Neutrophil (primary cell): ENCODE data around the gene KRTAP2-2.
"Not testable (repeated sequence)": the region's sequence is repeated elsewhere in the genome, so short reads cannot be mapped to it uniquely, and the experiment has no call there.

Experiments used
- H3K27ac ChIP-seq: fragments of 200-600 bp; sonication (generic); 2 replicates; pipeline ENCODE4 v1.5.1; 2016; ENCODE audit warnings: mild to moderate bottlenecking, moderate library complexity
- H3K27me3 ChIP-seq: fragments of 200-600 bp; sonication (generic); 2 replicates; pipeline ENCODE4 v1.6.0; 2016; ENCODE audit warnings: mild to moderate bottlenecking
- H3K36me3 ChIP-seq: fragments of 200-600 bp; sonication (generic); 2 replicates; pipeline ENCODE4 v1.5.1; 2017
- H3K4me1 ChIP-seq, 2 experiments: fragments of 200-600 bp in 1 of 2; sonication (generic) in 1 of 2; 1 replicate in 1 of 2; 2 replicates in 1 of 2; pipeline versions ENCODE4 v1.5.1 to v1.6.1; 2013 to 2016; ENCODE audit warnings: low read depth in 1 of 2, low read length in 1 of 2, mild to moderate bottlenecking in 1 of 2, moderate library complexity in 1 of 2; ENCODE audit not compliant: control insufficient read depth in 1 of 2, insufficient read depth in 1 of 2
- H3K4me3 ChIP-seq, 2 experiments: fragments of 200-600 bp in 1 of 2; sonication (generic) in 1 of 2; 1 replicate in 1 of 2; 2 replicates in 1 of 2; pipeline ENCODE4 v1.5.1; 2013 to 2016; ENCODE audit warnings: low read depth in 1 of 2, low read length in 1 of 2, mild to moderate bottlenecking in 1 of 2, moderate library complexity in 1 of 2
- H3K9me3 ChIP-seq: fragments of 200-600 bp; sonication (generic); 2 replicates; pipeline ENCODE4 v1.5.1; 2016
- CTCF ChIP-seq: fragments of 200-600 bp; sonication (generic); IDR thresholded peaks from 2 replicates; pipeline ENCODE4 v1.5.1; 2016; ENCODE audit warnings: antibody characterized with exemption

The KRTAP2-2 gene

GRCh38 chr17:41096055-41096454 lies 41.0 kb upstream of the KRTAP2-2 start:
- Histone ChIP-seq H3K4me3 (no peak overlapping the region), H3K27me3 (no peaks in the 10 kb centered on the region), H3K4me1 (no peaks in the 10 kb centered on the region), H3K9me3 (no peaks in the 10 kb centered on the region), H3K36me3 (no peaks in the 10 kb centered on the region), H3K27ac (no peak overlapping the region)
- TF ChIP-seq CTCF, result no peak

- H3K9me3 ChIP-seq, result not testable (repeated sequence)
Observed at GRCh38 chr17:41088760-41089352, 33.8 kb upstream of the KRTAP2-2 start.

GRCh38 chr17:41084100-41084856 lies 29.2 kb upstream of the KRTAP2-2 start, which contains the start of gene KRTAP4-7:
KRTAP4-7 (plus strand) TSS chr17:41084150; CDS start chr17:41084207, 57 bp downstream.
- not testable (repeated sequence) for H3K4me3 ChIP-seq, H3K9me3 ChIP-seq, H3K36me3 ChIP-seq, H3K27ac ChIP-seq, H3K27me3 ChIP-seq, H3K4me1 ChIP-seq

More at GRCh38 chr17:41088760-41089352, 33.8 kb upstream of the KRTAP2-2 start:
- not testable (repeated sequence) for H3K27ac ChIP-seq, H3K27me3 ChIP-seq, H3K4me3 ChIP-seq, H3K36me3 ChIP-seq, H3K4me1 ChIP-seq

GRCh38 chr17:41083427-41083826 lies 28.4 kb upstream of the KRTAP2-2 start:
- H3K36me3 ChIP-seq, H3K27ac ChIP-seq, H3K4me1 ChIP-seq, H3K4me3 ChIP-seq, H3K9me3 ChIP-seq, H3K27me3 ChIP-seq: not testable (repeated sequence)

- Histone ChIP-seq H3K36me3 (no peaks in the 10 kb centered on the region), H3K9me3 (no peaks in the 10 kb centered on the region), H3K4me3 (no peak overlapping the region), H3K4me1 (no peaks in the 10 kb centered on the region), H3K27ac (no peak overlapping the region), H3K27me3 (no peaks in the 10 kb centered on the region)
- TF ChIP-seq CTCF, result no peak
Observed at GRCh38 chr17:41082626-41083025, 27.6 kb upstream of the KRTAP2-2 start.

- no peaks in the 10 kb centered on the region for H3K4me1 ChIP-seq
- H3K9me3 ChIP-seq, result no peaks in the 10 kb centered on the region
- no peak overlapping the region for H3K4me3 ChIP-seq
- H3K27ac ChIP-seq, result no peak overlapping the region
- no peak for TF ChIP-seq CTCF
- peaks cover 10% of the 10 kb centered on the region for H3K27me3 ChIP-seq
- H3K36me3 ChIP-seq, result no peaks in the 10 kb centered on the region
Observed at GRCh38 chr17:41076788-41077187, 21.8 kb upstream of the KRTAP2-2 start.

GRCh38 chr17:41073676-41074075 lies 18.6 kb upstream of the KRTAP2-2 start:
- H3K9me3 ChIP-seq, result no peaks in the 10 kb centered on the region

More at GRCh38 chr17:41073676-41074075, 18.6 kb upstream of the KRTAP2-2 start:
- H3K27me3 ChIP-seq, result peaks cover 10% of the 10 kb centered on the region
- H3K4me1 ChIP-seq, result peaks cover 7 to 13% of the 10 kb centered on the region in 2 experiments
- no peak overlapping the region for H3K27ac ChIP-seq
- H3K4me3 ChIP-seq, result no peak overlapping the region
- no peaks in the 10 kb centered on the region for H3K36me3 ChIP-seq
- TF ChIP-seq CTCF, result no peak
